Muscle of leg (tissue), 11 donors: ENCODE data around the gene FRA10AC1. TPM values are rescaled to one million over a fixed set of nuclear protein-coding genes. Genes with fewer than 3 reads are reported as not detected.
"Not testable (repeated sequence)": the region's sequence is repeated elsewhere in the genome, so short reads cannot be mapped to it uniquely, and the experiment has no call there.

Experiments
- DNase-seq: peaks from one replicate; pipeline ENCODE4 v3.0.0; 2013
- H3K27ac ChIP-seq: one replicate; pipeline ENCODE4 v1.5.1; 2013; ENCODE audit warnings: mild to moderate bottlenecking, low read length, control low read depth
- H3K27me3 ChIP-seq: one replicate; pipeline ENCODE4 v1.6.1; 2013; ENCODE audit warnings: low read length; ENCODE audit not compliant: control insufficient read depth, insufficient read depth
- H3K36me3 ChIP-seq: one replicate; pipeline ENCODE4 v1.6.1; 2013; ENCODE audit warnings: low read length; ENCODE audit not compliant: control insufficient read depth, insufficient read depth
- H3K4me1 ChIP-seq: one replicate; pipeline ENCODE4 v1.6.1; 2013; ENCODE audit warnings: low read length; ENCODE audit not compliant: control insufficient read depth, insufficient read depth
- H3K4me3 ChIP-seq: one replicate; pipeline ENCODE4 v1.5.1; 2013; ENCODE audit warnings: low read length, control low read depth
- H3K9me3 ChIP-seq: replicated peaks from 2 replicates; pipeline ENCODE4 v1.6.1; 2013; ENCODE audit warnings: low read depth, low read length; ENCODE audit not compliant: control insufficient read depth
- WGBS: methylation state at CpG from one replicate; pipeline ENCODE4 v1.1.5; 2013; ENCODE audit warnings: missing lambda C conversion rate; ENCODE audit not compliant: insufficient coverage; 5-methylcytosine and 5-hydroxymethylcytosine counted together
- polyA plus RNA-seq, 8 donors: library from polyadenylated mRNA; unstranded; fragments of 120-200 nt; gene quantifications; one replicate each; pipeline versions ENCODE4 v1.2.1 to v1.2.3, GENCODE V29; 2013; ENCODE audit warnings: inconsistent platforms in 1 of 8, low replicate concordance in 1 of 8; ENCODE audit not compliant: insufficient read length in 8 of 8, insufficient read depth in 1 of 8
- total RNA-seq: library from RNA; stranded (reverse); fragments of 120-200 nt; gene quantifications from one replicate; pipeline ENCODE4 v1.2.4, GENCODE V29; 2013

FRA10AC1 gene
- total and polyA plus RNA-seq, 9 donors: 11.8 to 38.7 (median 26.0) TPM

- Histone ChIP-seq H3K9me3 (no peaks in the 10 kb centered on the region), H3K27me3 (no peaks in the 10 kb centered on the region), H3K36me3 (no peaks in the 10 kb centered on the region), H3K4me3 (no peak overlapping the region), H3K27ac (no peak overlapping the region), H3K4me1 (peaks cover 2% of the 10 kb centered on the region)
- DNase-seq: no peak
Measured at GRCh38 chr10:93707623-93708022, 5.2 kb upstream of the FRA10AC1 start.

GRCh38 chr10:93704451-93704850 lies 2.1 kb upstream of the FRA10AC1 start:
- no peak for DNase-seq
- Histone ChIP-seq H3K36me3 (peaks cover under 1% of the 10 kb centered on the region), H3K27ac (no peak overlapping the region), H3K9me3 (no peaks in the 10 kb centered on the region), H3K27me3 (no peaks in the 10 kb centered on the region), H3K4me1 (peaks cover 4% of the 10 kb centered on the region), H3K4me3 (no peak overlapping the region)
- WGBS: 100% methylated on average over 1 of the region's 5 CpGs

- no peak for DNase-seq
- no CpG with 5 or more reads among the region's 1 CpG for WGBS
- H3K36me3 ChIP-seq: peaks cover 5% of the 10 kb centered on the region
- H3K4me1 ChIP-seq: peaks cover 4% of the 10 kb centered on the region
- no peaks in the 10 kb centered on the region for H3K9me3 ChIP-seq
- H3K27me3 ChIP-seq: no peaks in the 10 kb centered on the region
- no peak overlapping the region for H3K4me3 ChIP-seq
- no peak overlapping the region for H3K27ac ChIP-seq
Measured at GRCh38 chr10:93703841-93704240, 1.4 kb upstream of the FRA10AC1 start.

GRCh38 chr10:93703066-93703465 lies 674 bp upstream of the FRA10AC1 start:
- Histone ChIP-seq H3K4me3 (peak overlapping the region; percentile 75), H3K4me1 (peaks cover 4% of the 10 kb centered on the region), H3K27ac (peak overlapping the region; percentile 95), H3K36me3 (peaks cover 8% of the 10 kb centered on the region), H3K27me3 (no peaks in the 10 kb centered on the region), H3K9me3 (no peaks in the 10 kb centered on the region)
- DNase-seq: peak; percentile 44
- 0% methylated on average over 2 of the region's 12 CpGs for WGBS

- Histone ChIP-seq H3K27ac (peak overlapping the region; percentile 95), H3K27me3 (no peaks in the 10 kb centered on the region), H3K9me3 (no peaks in the 10 kb centered on the region), H3K36me3 (peaks cover 13% of the 10 kb centered on the region), H3K4me3 (peak overlapping the region; percentile 75), H3K4me1 (peaks cover 4% of the 10 kb centered on the region)
- no peak for DNase-seq
- WGBS: 0% methylated on average over 8 of the region's 9 CpGs
Measured at GRCh38 chr10:93701866-93702209, 554 bp downstream of the FRA10AC1 start.

GRCh38 chr10:93697207-93697606 lies 5.2 kb downstream of the FRA10AC1 start:
- 100% methylated on average over 1 of the region's 2 CpGs for WGBS
- H3K9me3 ChIP-seq: no peaks in the 10 kb centered on the region
- peaks cover 2% of the 10 kb centered on the region for H3K4me1 ChIP-seq
- H3K27me3 ChIP-seq: no peaks in the 10 kb centered on the region
- no peak overlapping the region for H3K27ac ChIP-seq
- H3K36me3 ChIP-seq: peaks cover 33% of the 10 kb centered on the region
- H3K4me3 ChIP-seq: no peak overlapping the region
- no peak for DNase-seq

- not testable (repeated sequence) for H3K27me3 ChIP-seq, H3K4me3 ChIP-seq, H3K9me3 ChIP-seq, H3K4me1 ChIP-seq, DNase-seq, H3K27ac ChIP-seq
- peaks cover 33% of the 10 kb centered on the region for H3K36me3 ChIP-seq
- no CpG with 5 or more reads among the region's 2 CpGs for WGBS
Measured at GRCh38 chr10:93696582-93696981, 5.8 kb downstream of the FRA10AC1 start.

- H3K9me3 ChIP-seq: no peaks in the 10 kb centered on the region
- no CpG with 5 or more reads among the region's 2 CpGs for WGBS
- no peaks in the 10 kb centered on the region for H3K4me1 ChIP-seq
- H3K4me3 ChIP-seq: no peak overlapping the region
- no peaks in the 10 kb centered on the region for H3K27me3 ChIP-seq
- peaks cover 37% of the 10 kb centered on the region for H3K36me3 ChIP-seq
- no peak overlapping the region for H3K27ac ChIP-seq
- DNase-seq: peak; percentile 12
Measured at GRCh38 chr10:93695740-93696139, 6.7 kb downstream of the FRA10AC1 start.

GRCh38 chr10:93687737-93688136 lies 14.7 kb downstream of the FRA10AC1 start:
- Histone ChIP-seq H3K36me3 (peaks cover 14% of the 10 kb centered on the region), H3K9me3 (no peaks in the 10 kb centered on the region), H3K27ac (no peak overlapping the region), H3K4me1 (no peaks in the 10 kb centered on the region), H3K27me3 (no peaks in the 10 kb centered on the region), H3K4me3 (no peak overlapping the region)
- no peak for DNase-seq

- H3K9me3 ChIP-seq: no peaks in the 10 kb centered on the region
- no peaks in the 10 kb centered on the region for H3K4me1 ChIP-seq
- 100% methylated on average over 1 of the region's 4 CpGs for WGBS
- H3K27me3 ChIP-seq: no peaks in the 10 kb centered on the region
- H3K36me3 ChIP-seq: peaks cover 27% of the 10 kb centered on the region
- H3K4me3 ChIP-seq: no peak overlapping the region
- no peak overlapping the region for H3K27ac ChIP-seq
- peak; percentile 50 for DNase-seq
Measured at GRCh38 chr10:93680412-93681047, 21.9 kb downstream of the FRA10AC1 start.
